MM.1S (cell line): Measurements from ENCODE around the gene TWF2.
A peak's percentile ranks its signal among the peaks of the same experiment; 100 is the strongest.

ENCODE experiments used
- DNase-seq: peaks from one replicate; pipeline ENCODE4 v3.0.0-alpha.2; 2015
- H2AFZ ChIP-seq: fragments of 300-600 bp; sonication (generic); 2 replicates; pipeline ENCODE4 v1.6.0; 2016; ENCODE audit warnings: antibody characterized with exemption, low read length
- H3F3A ChIP-seq: fragments of 300-600 bp; sonication (generic); 2 replicates; pipeline ENCODE4 v1.6.1; 2016; ENCODE audit warnings: mild to moderate bottlenecking, antibody characterized with exemption, low read length, moderate library complexity, mixed read lengths; ENCODE audit not compliant: insufficient read depth
- H3K27ac ChIP-seq: fragments of 300-600 bp; sonication (generic); 2 replicates; pipeline ENCODE4 v1.5.1; 2016; ENCODE audit warnings: mild to moderate bottlenecking, low read length
- H3K27me3 ChIP-seq: fragments of 300-600 bp; sonication (generic); replicated peaks from 2 replicates; pipeline ENCODE4 v1.6.0; 2016; ENCODE audit warnings: low read length; ENCODE audit not compliant: insufficient read depth
- H3K36me3 ChIP-seq: fragments of 300-600 bp; sonication (generic); replicated peaks from 2 replicates; pipeline ENCODE4 v1.6.1; 2016; ENCODE audit warnings: mild to moderate bottlenecking, low read length, mixed read lengths; ENCODE audit not compliant: insufficient read depth
- H3K4me1 ChIP-seq: fragments of 300-600 bp; sonication (generic); 2 replicates; pipeline ENCODE4 v1.6.1; 2016; ENCODE audit warnings: low read length, mixed read lengths
- H3K4me2 ChIP-seq: fragments of 300-600 bp; sonication (generic); 2 replicates; pipeline ENCODE4 v1.6.0; 2016; ENCODE audit warnings: low read depth, low read length
- H3K4me3 ChIP-seq: fragments of 300-600 bp; sonication (generic); 2 replicates; pipeline ENCODE4 v1.5.1; 2016; ENCODE audit warnings: low read length, mixed read lengths
- H3K79me2 ChIP-seq: fragments of 300-600 bp; sonication (generic); 2 replicates; pipeline ENCODE4 v1.6.1; 2016; ENCODE audit warnings: mixed run types, low read length, mixed read lengths
- H3K9ac ChIP-seq: fragments of 300-600 bp; sonication (generic); 2 replicates; pipeline ENCODE4 v1.6.1; 2016; ENCODE audit warnings: low read length, mixed read lengths
- H3K9me2 ChIP-seq: fragments of 300-600 bp; sonication (generic); replicated peaks from 2 replicates; pipeline ENCODE4 v1.6.1; 2016; ENCODE audit warnings: mild to moderate bottlenecking, low read length, mixed read lengths; ENCODE audit not compliant: insufficient read depth
- H3K9me3 ChIP-seq: fragments of 300-600 bp; sonication (generic); replicated peaks from 2 replicates; pipeline ENCODE4 v1.6.1; 2016; ENCODE audit warnings: mild to moderate bottlenecking, low read length, mixed read lengths; ENCODE audit not compliant: insufficient read depth
- H4K20me1 ChIP-seq: fragments of 300-600 bp; sonication (generic); 2 replicates; pipeline ENCODE4 v1.6.1; 2016; ENCODE audit warnings: mild to moderate bottlenecking, low read length, moderate library complexity, mixed read lengths; ENCODE audit not compliant: insufficient read depth
- EZH2 ChIP-seq: fragments of 300-600 bp; sonication (generic); optimal IDR thresholded peaks from 2 replicates; pipeline ENCODE3; 2017; ENCODE audit warnings: low read depth, mild to moderate bottlenecking, antibody characterized with exemption, low read length, mixed read lengths
- EZH2phosphoT487 ChIP-seq: fragments of 300-600 bp; sonication (generic); IDR thresholded peaks from 2 replicates; pipeline ENCODE4 v1.6.1; 2018; ENCODE audit warnings: antibody characterized with exemption, low read length
- TF ChIP-seq, protein P1 (sequence below): fragments of 300-600 bp; sonication (generic); IDR thresholded peaks from 2 replicates; pipeline ENCODE4 v1.5.1; 2016; ENCODE audit warnings: antibody characterized with exemption, low read length, mixed read lengths

TWF2 gene

DNA sequence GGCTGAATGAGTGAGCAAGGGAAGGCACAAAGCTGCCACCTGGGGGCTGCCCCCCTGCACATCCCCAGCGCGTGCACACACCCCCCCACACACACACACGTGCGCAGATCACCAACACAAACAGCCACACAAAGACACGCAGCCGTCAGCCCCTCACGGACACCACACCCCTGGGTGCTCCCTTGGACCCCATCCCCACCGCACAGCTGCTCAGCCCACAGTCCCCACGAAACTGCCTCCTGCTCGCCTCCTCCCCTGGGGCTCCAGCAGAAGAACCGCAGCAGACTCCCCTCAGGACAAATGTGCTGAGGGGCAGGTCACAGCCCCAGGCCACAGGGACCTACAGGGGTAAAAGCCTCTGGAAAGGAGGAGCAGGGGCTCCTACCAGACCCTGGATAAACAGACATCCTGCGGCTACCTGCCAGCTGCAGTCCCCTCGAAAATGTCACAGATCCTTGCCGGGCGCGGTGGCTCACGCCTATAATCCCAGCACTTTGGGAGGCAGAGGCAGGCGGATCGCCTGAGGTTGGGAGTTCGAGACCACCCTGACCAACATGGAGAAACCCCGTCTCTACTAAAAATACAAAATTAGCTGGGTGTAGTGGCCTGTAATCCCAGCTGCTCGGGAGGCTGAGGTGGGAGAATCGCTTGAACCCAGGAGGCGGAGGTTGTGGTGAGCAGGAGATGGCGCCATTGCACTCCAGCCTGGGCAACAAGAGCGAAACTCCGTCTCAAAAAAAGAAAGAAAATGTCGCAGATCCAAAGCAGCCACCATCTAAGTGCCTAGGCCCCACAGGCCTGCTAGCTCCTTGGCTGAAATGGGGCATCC, 6.5 kb downstream of the TWF2 start:
- Histone ChIP-seq H3K27ac (no peak overlapping the region), H3K36me3 (no peaks in the 10 kb centered on the region)

DNA sequence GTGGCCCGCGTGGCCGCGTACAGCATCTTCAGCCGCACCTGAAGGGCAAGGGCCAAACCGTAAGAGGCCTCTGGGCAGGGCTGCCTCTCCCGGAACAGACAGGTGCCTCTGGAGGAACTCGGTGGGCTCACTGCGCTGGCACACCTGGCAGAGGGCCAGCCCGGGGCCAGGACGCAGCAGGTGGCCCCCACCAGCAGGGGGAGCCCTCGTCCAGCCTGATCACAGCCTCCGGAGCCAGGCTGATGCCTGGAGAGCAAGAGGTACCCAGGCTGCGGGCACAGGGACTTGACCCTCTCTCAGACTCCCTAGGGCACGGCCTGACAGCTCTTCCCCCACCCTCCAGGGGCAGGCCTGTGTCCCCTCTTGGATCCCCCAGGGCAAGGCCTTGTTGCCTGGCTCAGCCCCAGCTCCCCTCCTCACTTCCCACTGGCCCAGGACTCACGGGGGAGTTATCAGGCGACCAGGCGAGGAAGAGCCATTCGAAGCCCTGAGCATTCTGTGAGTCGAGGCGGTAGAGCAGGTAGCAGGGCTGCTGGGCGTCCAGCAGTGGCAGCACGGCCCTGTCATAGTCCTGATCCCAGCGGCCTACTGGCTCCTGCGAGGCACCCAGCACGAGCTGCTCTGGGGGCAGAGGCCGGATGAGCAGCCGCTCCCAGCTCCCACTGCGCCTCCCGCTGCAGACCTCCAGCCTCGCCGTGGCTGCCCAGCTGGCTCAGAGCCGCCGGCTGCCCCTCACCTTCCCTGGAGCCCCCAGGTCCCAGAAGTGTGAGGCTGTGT, 7.3 kb downstream of the TWF2 start:
- Histone ChIP-seq H3F3A (no peaks in the 10 kb centered on the region; the same call in 1 of the 2 replicates), H2AFZ (no peak overlapping the region), H3K9me2 (no peaks in the 10 kb centered on the region), H3K4me3 (no peak overlapping the region), H3K79me2 (peaks cover 8% of the 10 kb centered on the region), H3K9ac (no peak overlapping the region), H3K4me1 (peaks cover 6% of the 10 kb centered on the region), H4K20me1 (no peaks in the 10 kb centered on the region), H3K27ac (no peak overlapping the region), H3K27me3 (no peaks in the 10 kb centered on the region), H3K36me3 (no peaks in the 10 kb centered on the region), H3K9me3 (no peaks in the 10 kb centered on the region), H3K4me2 (no peak overlapping the region)
- DNase-seq = peak; percentile 73
- TF ChIP-seq, protein P1, sequence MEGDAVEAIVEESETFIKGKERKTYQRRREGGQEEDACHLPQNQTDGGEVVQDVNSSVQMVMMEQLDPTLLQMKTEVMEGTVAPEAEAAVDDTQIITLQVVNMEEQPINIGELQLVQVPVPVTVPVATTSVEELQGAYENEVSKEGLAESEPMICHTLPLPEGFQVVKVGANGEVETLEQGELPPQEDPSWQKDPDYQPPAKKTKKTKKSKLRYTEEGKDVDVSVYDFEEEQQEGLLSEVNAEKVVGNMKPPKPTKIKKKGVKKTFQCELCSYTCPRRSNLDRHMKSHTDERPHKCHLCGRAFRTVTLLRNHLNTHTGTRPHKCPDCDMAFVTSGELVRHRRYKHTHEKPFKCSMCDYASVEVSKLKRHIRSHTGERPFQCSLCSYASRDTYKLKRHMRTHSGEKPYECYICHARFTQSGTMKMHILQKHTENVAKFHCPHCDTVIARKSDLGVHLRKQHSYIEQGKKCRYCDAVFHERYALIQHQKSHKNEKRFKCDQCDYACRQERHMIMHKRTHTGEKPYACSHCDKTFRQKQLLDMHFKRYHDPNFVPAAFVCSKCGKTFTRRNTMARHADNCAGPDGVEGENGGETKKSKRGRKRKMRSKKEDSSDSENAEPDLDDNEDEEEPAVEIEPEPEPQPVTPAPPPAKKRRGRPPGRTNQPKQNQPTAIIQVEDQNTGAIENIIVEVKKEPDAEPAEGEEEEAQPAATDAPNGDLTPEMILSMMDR = peak; percentile 93
- TF ChIP-seq EZH2 (no peak), EZH2phosphoT487 (no peak)

More for the DNA sequence above, 6.5 kb downstream of the TWF2 start:
- Histone ChIP-seq H4K20me1 (no peaks in the 10 kb centered on the region), H2AFZ (no peak overlapping the region), H3K4me1 (0 out of 2 replicates have a peak, but pooled peaks cover 10% of the 10 kb centered on the region), H3K9ac (no peak overlapping the region), H3K9me3 (no peaks in the 10 kb centered on the region), H3K9me2 (no peaks in the 10 kb centered on the region), H3K4me3 (no peak overlapping the region), H3K79me2 (peaks cover 14% of the 10 kb centered on the region), H3K27me3 (no peaks in the 10 kb centered on the region), H3K4me2 (no peak overlapping the region), H3F3A (no peaks in the 10 kb centered on the region)
- no peak for TF ChIP-seq EZH2phosphoT487
- TF ChIP-seq, protein P1 = no peak
- TF ChIP-seq EZH2 = no peak
- DNase-seq = no peak

DNA sequence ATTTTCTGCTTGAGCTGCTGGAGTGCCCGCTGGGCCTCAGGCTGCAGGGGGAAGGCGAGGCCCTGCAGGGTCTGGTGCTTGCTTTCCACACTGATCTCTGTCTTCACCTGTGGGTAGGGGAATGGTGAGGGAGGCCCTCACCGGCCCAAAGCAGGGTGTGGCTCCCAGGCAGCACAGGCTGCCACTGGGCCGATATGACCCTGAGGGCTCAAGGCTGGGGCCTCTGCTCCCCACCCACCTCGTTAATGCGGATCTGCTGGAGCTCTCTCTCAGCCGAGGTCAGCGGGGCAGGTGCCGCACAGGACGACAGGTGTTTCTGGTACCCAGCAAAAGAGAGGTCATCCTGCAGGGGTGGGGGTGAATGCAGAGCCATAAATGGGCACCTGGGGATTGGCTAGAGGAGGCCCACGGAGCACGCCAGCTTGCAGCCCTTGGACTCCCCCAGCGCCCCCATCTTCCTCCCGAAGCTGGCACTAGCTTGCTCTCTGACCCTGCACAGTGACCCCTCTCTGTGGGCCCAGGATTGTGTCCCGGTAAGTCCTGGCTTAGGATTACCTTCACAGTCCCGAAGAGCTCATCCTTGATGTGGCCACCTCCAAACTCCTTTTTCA, 8.0 kb downstream of the TWF2 start:
- Histone ChIP-seq H3F3A (no peaks in the 10 kb centered on the region; the same call in 1 of the 2 replicates), H3K9me2 (no peaks in the 10 kb centered on the region), H3K27me3 (no peaks in the 10 kb centered on the region), H3K4me1 (peaks cover 9% of the 10 kb centered on the region), H3K9ac (no peak overlapping the region), H3K79me2 (0 out of 2 replicates have a peak, but pooled peaks cover 3% of the 10 kb centered on the region), H3K4me3 (no peak overlapping the region), H4K20me1 (no peaks in the 10 kb centered on the region), H3K36me3 (no peaks in the 10 kb centered on the region), H3K4me2 (no peak overlapping the region), H2AFZ (no peak overlapping the region), H3K9me3 (no peaks in the 10 kb centered on the region), H3K27ac (no peak overlapping the region)
- TF ChIP-seq EZH2 (no peak), EZH2phosphoT487 (no peak)
- no peak for DNase-seq
